HL-60 (cell line): ENCODE data around the gene DYNC1I1.

Experiments used
- DNase-seq, 2 experiments: peaks; one replicate each; pipeline ENCODE4 v3.0.0-alpha.2; 2010 to 2020; ENCODE audit warnings: low read depth in 1 of 2, low spot score in 1 of 2
- H3K27ac ChIP-seq: fragments of 250-450 bp; sonication (Bioruptor Pico); replicated peaks from 2 replicates; pipeline ENCODE4 v1.5.1; 2020; ENCODE audit warnings: mild to moderate bottlenecking, moderate library complexity
- H3K27me3 ChIP-seq: fragments of 250-450 bp; sonication (Bioruptor Pico); 2 replicates; pipeline ENCODE4 v1.5.1; 2021; ENCODE audit warnings: mild to moderate bottlenecking, moderate library complexity; ENCODE audit not compliant: insufficient read depth, poor library complexity, severe bottlenecking
- H3K4me3 ChIP-seq: replicated peaks from 2 replicates; pipeline ENCODE4 v1.5.1; 2011; ENCODE audit warnings: mild to moderate bottlenecking, control low read depth, low read length; ENCODE audit not compliant: insufficient read depth
- GABPA ChIP-seq: IDR thresholded peaks from 2 replicates; pipeline ENCODE4 v1.6.1; 2012; ENCODE audit warnings: low read depth
- POLR2AphosphoS5 ChIP-seq: IDR thresholded peaks from 2 replicates; pipeline ENCODE4 v1.6.1; 2012; ENCODE audit warnings: low read depth
- SPI1 ChIP-seq: IDR thresholded peaks from 2 replicates; pipeline ENCODE4 v1.6.1; 2012; ENCODE audit warnings: low read depth, mild to moderate bottlenecking, borderline replicate concordance
- TF ChIP-seq, protein P1 (sequence below): IDR thresholded peaks from 2 replicates; pipeline ENCODE4 v1.6.1; 2012; ENCODE audit warnings: low read depth; ENCODE audit not compliant: insufficient replicate concordance
- TF ChIP-seq, protein P2 (sequence below): IDR thresholded peaks from one replicate; pipeline ENCODE4 v1.5.1; 2011; ENCODE audit warnings: low read length, control low read depth, inconsistent platforms; ENCODE audit not compliant: insufficient read depth

The DYNC1I1 gene

DNA sequence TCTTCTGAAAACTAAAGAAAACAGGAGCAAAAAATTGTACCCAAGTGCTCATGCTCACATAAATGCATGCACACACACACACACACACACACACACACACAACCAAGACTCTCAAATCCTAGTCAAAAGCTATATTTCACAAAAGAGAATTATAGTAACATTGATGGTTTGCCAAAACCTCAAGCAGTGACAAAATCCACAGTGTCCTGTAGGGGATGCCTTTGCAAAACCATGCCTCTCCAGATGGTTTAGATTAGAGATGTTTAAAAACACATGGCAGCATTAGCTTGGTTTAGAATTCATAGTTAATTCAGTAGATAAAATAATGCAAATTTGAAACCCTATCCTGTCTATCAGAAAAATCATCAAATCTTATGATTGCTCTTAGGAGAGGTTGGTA lies 232.2 kb downstream of the DYNC1I1 start:
- DNase-seq, result no peak
- no peak for TF ChIP-seq SPI1
- TF ChIP-seq, protein P1, sequence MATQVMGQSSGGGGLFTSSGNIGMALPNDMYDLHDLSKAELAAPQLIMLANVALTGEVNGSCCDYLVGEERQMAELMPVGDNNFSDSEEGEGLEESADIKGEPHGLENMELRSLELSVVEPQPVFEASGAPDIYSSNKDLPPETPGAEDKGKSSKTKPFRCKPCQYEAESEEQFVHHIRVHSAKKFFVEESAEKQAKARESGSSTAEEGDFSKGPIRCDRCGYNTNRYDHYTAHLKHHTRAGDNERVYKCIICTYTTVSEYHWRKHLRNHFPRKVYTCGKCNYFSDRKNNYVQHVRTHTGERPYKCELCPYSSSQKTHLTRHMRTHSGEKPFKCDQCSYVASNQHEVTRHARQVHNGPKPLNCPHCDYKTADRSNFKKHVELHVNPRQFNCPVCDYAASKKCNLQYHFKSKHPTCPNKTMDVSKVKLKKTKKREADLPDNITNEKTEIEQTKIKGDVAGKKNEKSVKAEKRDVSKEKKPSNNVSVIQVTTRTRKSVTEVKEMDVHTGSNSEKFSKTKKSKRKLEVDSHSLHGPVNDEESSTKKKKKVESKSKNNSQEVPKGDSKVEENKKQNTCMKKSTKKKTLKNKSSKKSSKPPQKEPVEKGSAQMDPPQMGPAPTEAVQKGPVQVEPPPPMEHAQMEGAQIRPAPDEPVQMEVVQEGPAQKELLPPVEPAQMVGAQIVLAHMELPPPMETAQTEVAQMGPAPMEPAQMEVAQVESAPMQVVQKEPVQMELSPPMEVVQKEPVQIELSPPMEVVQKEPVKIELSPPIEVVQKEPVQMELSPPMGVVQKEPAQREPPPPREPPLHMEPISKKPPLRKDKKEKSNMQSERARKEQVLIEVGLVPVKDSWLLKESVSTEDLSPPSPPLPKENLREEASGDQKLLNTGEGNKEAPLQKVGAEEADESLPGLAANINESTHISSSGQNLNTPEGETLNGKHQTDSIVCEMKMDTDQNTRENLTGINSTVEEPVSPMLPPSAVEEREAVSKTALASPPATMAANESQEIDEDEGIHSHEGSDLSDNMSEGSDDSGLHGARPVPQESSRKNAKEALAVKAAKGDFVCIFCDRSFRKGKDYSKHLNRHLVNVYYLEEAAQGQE, result no peak
- TF ChIP-seq, protein P2, sequence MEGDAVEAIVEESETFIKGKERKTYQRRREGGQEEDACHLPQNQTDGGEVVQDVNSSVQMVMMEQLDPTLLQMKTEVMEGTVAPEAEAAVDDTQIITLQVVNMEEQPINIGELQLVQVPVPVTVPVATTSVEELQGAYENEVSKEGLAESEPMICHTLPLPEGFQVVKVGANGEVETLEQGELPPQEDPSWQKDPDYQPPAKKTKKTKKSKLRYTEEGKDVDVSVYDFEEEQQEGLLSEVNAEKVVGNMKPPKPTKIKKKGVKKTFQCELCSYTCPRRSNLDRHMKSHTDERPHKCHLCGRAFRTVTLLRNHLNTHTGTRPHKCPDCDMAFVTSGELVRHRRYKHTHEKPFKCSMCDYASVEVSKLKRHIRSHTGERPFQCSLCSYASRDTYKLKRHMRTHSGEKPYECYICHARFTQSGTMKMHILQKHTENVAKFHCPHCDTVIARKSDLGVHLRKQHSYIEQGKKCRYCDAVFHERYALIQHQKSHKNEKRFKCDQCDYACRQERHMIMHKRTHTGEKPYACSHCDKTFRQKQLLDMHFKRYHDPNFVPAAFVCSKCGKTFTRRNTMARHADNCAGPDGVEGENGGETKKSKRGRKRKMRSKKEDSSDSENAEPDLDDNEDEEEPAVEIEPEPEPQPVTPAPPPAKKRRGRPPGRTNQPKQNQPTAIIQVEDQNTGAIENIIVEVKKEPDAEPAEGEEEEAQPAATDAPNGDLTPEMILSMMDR, result no peak
- no peak for TF ChIP-seq GABPA
- no peak for TF ChIP-seq POLR2AphosphoS5
- no peak overlapping the region for H3K4me3 ChIP-seq
- no peak overlapping the region for H3K27ac ChIP-seq
- H3K27me3 ChIP-seq, result no peaks in the 10 kb centered on the region

DNA sequence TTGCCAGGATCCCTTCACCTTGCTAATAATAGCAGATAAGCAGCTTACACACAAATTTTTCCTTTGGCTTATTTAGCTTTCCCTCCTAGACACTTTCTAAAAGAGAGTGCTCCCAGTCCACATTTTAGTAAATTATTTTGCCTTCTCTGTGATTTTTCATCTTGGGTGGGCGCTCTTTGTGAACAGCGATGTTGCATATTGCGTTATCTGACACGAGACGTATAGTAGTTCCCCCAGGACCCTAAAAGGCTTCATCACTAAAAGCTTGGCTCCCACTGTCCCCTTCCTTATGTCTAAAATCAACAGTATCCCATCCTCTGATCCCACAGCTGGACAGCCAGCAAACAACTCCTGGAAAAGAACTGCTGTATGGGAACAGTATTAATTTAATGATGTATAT lies 232.9 kb downstream of the DYNC1I1 start:
- H3K27ac ChIP-seq, result no peak overlapping the region
- TF ChIP-seq, protein P1, result no peak
- TF ChIP-seq GABPA, result no peak
- TF ChIP-seq POLR2AphosphoS5, result no peak
- TF ChIP-seq SPI1, result no peak
- TF ChIP-seq, protein P2, result no peak

DNA sequence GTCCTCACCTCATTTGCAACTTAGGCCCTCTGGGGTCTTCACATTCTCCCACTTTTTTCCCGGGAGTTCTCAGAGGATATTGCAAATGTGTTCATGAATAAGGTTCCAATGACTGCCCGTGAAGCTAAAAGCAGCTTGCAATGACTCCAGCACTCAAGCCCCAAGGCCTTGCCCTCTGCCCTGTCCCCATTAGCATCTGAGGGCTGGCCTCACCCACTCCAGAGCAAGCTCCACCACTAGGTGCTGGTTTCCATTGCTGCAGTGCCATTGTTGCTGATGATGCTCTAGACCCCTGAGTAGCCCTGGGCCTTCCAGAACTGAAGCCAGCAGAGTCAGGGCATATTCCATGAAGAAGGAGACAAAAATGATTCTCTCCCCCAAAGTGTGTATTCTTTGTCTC lies 236.8 kb downstream of the DYNC1I1 start:
- no peak for DNase-seq
- peaks cover 5% of the 10 kb centered on the region for H3K27me3 ChIP-seq
- no peak overlapping the region for H3K27ac ChIP-seq
- TF ChIP-seq, protein P2, result no peak
- TF ChIP-seq GABPA (no peak), POLR2AphosphoS5 (no peak), SPI1 (no peak)
- TF ChIP-seq, protein P1, result no peak
- H3K4me3 ChIP-seq, result no peak overlapping the region

More for the DNA sequence above, 232.9 kb downstream of the DYNC1I1 start:
- no peaks in the 10 kb centered on the region for H3K27me3 ChIP-seq
- DNase-seq, result no peak
- no peak overlapping the region for H3K4me3 ChIP-seq
